Mucosa of stomach (tissue), 1 donor: ENCODE results near the gene PRRT1B.

ENCODE experiments used
- H3K27me3 ChIP-seq: one replicate; pipeline ENCODE4 v1.7.0; 2013; ENCODE audit warnings: mild to moderate bottlenecking, low read length; ENCODE audit not compliant: control insufficient read depth, insufficient read depth
- H3K36me3 ChIP-seq: one replicate; pipeline ENCODE4 v1.7.0; 2013; ENCODE audit warnings: low read length; ENCODE audit not compliant: control insufficient read depth, insufficient read depth
- H3K4me1 ChIP-seq: one replicate; pipeline ENCODE4 v1.7.0; 2013; ENCODE audit warnings: mild to moderate bottlenecking, low read length; ENCODE audit not compliant: control insufficient read depth, insufficient read depth
- H3K4me3 ChIP-seq: one replicate; pipeline ENCODE4 v1.7.0; 2013; ENCODE audit warnings: low read length
- H3K9ac ChIP-seq: one replicate; pipeline ENCODE4 v1.7.0; 2013; ENCODE audit warnings: mild to moderate bottlenecking, low read length, moderate library complexity
- H3K9me3 ChIP-seq: one replicate; pipeline ENCODE4 v1.7.0; 2013; ENCODE audit warnings: mild to moderate bottlenecking, low read length, moderate library complexity; ENCODE audit not compliant: control insufficient read depth
- donor health status: Pancreatic carcinoma.

The PRRT1B gene

GRCh38 chr9:131562032-131562959 is 17.0 kb downstream of the PRRT1B start:
- Histone ChIP-seq H3K9ac (no peak overlapping the region), H3K36me3 (no peaks in the 10 kb centered on the region), H3K27me3 (peaks cover 12% of the 10 kb centered on the region), H3K4me1 (peaks cover 4% of the 10 kb centered on the region), H3K9me3 (no peaks in the 10 kb centered on the region), H3K4me3 (no peak overlapping the region)

DNA sequence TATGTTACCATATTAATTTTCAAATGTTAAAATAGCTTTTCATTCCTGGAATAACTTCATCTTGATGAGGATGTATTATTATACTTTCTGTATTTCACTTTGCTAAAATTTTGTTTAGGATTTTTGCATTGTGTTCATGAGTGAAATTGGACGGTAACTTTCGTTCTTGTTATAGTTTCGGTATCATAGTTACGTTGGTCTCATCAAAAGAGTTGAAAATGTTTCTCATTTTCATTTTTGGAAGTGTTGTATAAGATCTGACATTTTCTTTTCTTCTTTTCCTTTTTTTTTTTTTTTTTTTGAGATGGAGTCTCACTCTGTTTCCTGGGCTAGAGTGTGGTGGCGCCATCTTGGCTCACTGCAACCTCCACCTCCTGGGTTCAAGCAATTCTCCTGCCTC is 20.0 kb downstream of the PRRT1B start:
- no peaks in the 10 kb centered on the region for H3K36me3 ChIP-seq
- no peaks in the 10 kb centered on the region for H3K4me1 ChIP-seq
- no peak overlapping the region for H3K4me3 ChIP-seq
- H3K9ac ChIP-seq: no peak overlapping the region
- H3K9me3 ChIP-seq: no peaks in the 10 kb centered on the region
- no peaks in the 10 kb centered on the region for H3K27me3 ChIP-seq

GRCh38 chr9:131566158-131566557 is 20.8 kb downstream of the PRRT1B start:
- Histone ChIP-seq H3K36me3 (no peaks in the 10 kb centered on the region), H3K4me3 (no peak overlapping the region), H3K9me3 (no peaks in the 10 kb centered on the region), H3K9ac (no peak overlapping the region), H3K4me1 (no peaks in the 10 kb centered on the region), H3K27me3 (no peaks in the 10 kb centered on the region)

- H3K27me3 ChIP-seq: no peaks in the 10 kb centered on the region
- H3K9ac ChIP-seq: no peak overlapping the region
- no peak overlapping the region for H3K4me3 ChIP-seq
- no peaks in the 10 kb centered on the region for H3K4me1 ChIP-seq
- H3K36me3 ChIP-seq: no peaks in the 10 kb centered on the region
- no peaks in the 10 kb centered on the region for H3K9me3 ChIP-seq
Measured at GRCh38 chr9:131567910-131568309, 22.6 kb downstream of the PRRT1B start.

DNA sequence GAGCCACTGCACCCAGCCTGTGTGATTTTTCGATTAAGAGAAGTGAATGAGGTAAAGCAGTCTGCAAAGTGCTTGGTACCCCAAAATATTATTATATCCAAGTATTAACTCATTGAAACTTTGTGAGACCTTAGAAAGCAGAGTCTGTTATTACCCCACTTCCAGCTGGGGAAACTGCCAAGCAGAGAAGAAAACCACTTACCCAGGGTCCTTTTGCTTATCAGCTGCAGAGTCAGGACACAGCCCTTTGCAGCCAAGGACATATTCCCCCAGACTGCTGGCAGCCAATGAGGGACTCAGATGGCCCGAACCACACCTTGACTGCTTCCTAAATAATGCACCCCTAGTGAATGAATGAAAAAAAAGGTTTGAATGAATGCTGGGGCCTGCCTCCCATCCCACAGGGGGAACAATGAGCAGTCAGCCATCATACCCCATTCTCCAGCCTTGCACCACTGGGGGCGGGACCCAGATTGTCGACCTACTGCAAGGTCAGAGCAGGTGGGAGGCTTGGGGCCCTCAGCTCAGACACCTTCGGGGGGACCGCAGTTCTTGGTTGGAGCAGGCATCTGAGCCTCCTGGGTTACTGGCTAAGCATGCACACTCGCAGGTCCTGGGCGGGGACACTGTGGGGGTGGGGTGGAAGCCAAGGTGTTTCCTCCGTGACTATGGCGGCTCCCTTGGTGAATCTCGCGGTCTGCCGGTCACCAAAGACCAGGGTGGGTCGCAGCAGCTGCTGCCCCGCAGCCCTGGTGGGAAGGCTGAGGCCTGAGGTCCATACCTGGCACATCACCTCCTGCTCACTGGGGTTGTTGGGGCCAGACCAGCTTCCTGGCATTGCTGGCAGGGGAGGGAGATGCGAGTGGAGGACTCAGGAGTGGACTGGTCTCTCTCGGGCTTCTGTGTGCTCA is 29.7 kb downstream of the PRRT1B start:
- H3K27me3 ChIP-seq: no peaks in the 10 kb centered on the region
- H3K9ac ChIP-seq: no peak overlapping the region
- no peak overlapping the region for H3K4me3 ChIP-seq
- no peaks in the 10 kb centered on the region for H3K4me1 ChIP-seq
- H3K36me3 ChIP-seq: peaks cover 10% of the 10 kb centered on the region
- no peaks in the 10 kb centered on the region for H3K9me3 ChIP-seq

- Histone ChIP-seq H3K4me1 (no peaks in the 10 kb centered on the region), H3K27me3 (no peaks in the 10 kb centered on the region), H3K9me3 (no peaks in the 10 kb centered on the region), H3K36me3 (peaks cover 11% of the 10 kb centered on the region), H3K9ac (no peak overlapping the region), H3K4me3 (no peak overlapping the region)
Measured at GRCh38 chr9:131575946-131576853, 30.9 kb downstream of the PRRT1B start.

DNA sequence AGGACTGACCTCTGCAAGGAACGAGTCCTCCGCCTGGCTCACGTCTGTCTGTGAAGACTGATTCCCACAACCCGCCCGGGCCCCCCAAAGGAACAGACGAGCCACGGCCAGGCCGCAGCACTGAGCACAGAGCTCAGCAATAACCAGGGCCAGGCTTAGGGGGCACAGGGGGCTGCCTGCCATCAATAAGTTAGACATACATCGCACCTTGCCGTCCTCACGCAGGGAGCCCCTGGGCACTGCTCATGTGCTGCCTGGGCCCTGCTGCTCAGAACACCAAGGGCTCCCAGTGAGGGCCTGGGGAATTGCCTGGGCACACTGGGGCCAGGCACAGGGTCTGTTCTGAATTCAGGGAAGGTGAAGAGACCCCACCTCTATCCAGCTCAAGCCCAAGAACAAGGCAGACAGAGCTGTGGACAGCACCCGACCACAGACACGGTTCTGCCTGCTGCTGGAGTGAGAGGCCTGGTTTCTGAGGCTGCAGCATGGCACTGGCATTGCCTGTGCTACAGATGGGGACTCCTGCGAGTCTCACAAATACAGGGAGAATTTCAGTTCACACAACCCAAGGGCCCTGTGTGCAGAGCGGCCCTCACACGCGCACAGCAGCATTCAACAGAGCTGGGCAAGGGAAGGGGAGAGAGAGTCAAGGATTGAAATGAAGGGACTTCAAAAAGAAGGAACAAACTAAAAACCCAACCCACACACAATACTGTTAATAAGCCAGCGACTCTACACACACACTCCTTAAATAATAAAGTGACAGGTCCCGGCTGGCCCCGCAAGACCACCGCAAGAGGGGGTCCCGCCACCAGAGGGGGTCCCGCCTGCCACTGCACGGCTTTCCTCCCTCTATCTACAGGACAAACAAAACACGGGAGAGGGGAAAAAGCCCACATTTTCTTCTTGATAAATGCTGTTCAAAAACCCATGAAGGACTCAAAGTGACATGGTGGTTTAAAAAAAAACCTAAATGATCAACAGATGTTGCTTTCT is 32.0 kb downstream of the PRRT1B start:
- H3K4me1 ChIP-seq: no peaks in the 10 kb centered on the region
- H3K36me3 ChIP-seq: peaks cover 11% of the 10 kb centered on the region
- H3K9me3 ChIP-seq: no peaks in the 10 kb centered on the region
- no peak overlapping the region for H3K9ac ChIP-seq
- H3K4me3 ChIP-seq: no peak overlapping the region
- H3K27me3 ChIP-seq: no peaks in the 10 kb centered on the region

DNA sequence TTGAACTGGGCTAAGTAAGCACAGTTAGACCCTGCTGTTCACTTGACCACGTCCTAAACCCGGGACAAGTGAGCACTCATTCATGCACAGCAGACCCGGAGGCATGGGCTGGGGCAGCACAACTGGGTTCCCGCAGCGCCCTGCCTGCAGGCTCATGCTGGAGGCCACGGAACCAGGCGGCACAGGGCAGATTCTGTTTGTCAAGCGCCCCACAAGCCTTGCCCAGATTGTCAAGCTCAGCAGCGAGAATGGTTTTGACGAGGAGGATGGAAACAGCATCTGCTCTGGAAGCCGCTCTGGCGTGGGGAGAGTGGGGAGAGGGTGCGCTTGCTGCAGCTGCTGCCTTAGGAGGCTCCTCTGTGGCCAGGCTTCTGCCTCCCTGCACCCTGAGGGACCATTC is 32.7 kb downstream of the PRRT1B start:
- H3K27me3 ChIP-seq: no peaks in the 10 kb centered on the region
- H3K36me3 ChIP-seq: peaks cover 16% of the 10 kb centered on the region
- H3K4me1 ChIP-seq: no peaks in the 10 kb centered on the region
- H3K4me3 ChIP-seq: no peak overlapping the region
- no peaks in the 10 kb centered on the region for H3K9me3 ChIP-seq
- H3K9ac ChIP-seq: no peak overlapping the region

DNA sequence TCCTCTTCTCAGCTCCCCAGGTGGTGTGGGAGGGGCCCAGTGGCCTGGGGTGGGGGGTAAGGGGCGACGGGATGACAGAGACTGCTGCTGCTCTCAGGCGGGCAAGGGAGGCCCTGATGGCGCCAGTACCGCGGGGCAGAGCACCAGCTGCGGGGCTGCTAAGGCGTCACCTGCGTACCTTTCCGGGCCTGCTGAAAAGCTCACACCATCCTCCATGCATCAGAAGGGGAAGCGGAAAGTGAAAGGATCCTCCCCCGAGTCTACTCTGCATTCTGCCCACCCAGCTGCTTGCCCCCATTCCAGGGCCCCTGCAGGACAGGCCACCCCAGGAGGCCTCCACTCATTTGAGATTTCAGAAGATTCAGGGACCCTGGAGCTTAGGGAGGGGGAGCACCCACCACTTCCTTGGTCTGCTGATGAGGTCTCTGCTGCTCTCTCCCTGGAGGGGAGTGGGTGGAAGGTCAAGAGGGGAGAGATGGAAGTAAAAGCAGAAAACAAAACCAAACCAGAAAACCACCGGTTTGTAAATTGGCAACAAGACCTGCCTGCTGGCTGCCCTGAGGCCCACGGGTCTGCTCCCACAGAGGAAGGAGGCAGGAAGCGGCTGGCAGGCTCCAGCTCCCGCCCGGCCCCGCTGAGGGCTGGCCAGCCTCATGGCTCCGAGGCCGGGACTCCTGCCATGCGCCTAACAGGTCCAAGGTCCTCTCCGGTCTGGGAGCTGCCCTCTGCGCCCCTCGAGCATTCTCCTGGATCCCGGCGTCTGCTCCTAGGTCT is 33.6 kb downstream of the PRRT1B start:
- H3K36me3 ChIP-seq: peaks cover 16% of the 10 kb centered on the region
- no peaks in the 10 kb centered on the region for H3K9me3 ChIP-seq
- H3K4me1 ChIP-seq: no peaks in the 10 kb centered on the region
- H3K27me3 ChIP-seq: no peaks in the 10 kb centered on the region
- H3K9ac ChIP-seq: no peak overlapping the region
- no peak overlapping the region for H3K4me3 ChIP-seq

GRCh38 chr9:131579789-131580211 is 34.5 kb downstream of the PRRT1B start:
- Histone ChIP-seq H3K4me3 (no peak overlapping the region), H3K36me3 (peaks cover 16% of the 10 kb centered on the region), H3K4me1 (no peaks in the 10 kb centered on the region), H3K9ac (no peak overlapping the region), H3K9me3 (no peaks in the 10 kb centered on the region), H3K27me3 (no peaks in the 10 kb centered on the region)
